Neural cell (in vitro differentiated cells): Measurements from ENCODE around the gene SPIN1. TPM values are rescaled to one million over a fixed set of nuclear protein-coding genes. Genes with fewer than 3 reads are reported as not detected.

Experiments
- H2AFZ ChIP-seq: fragments of 200-600, 300-800 bp; sonication (generic), shearing (Covaris generic); 2 replicates; pipeline ENCODE4 v1.6.0; 2014; ENCODE audit warnings: low read depth, mild to moderate bottlenecking, antibody characterized with exemption, low read length, moderate library complexity
- H3F3A ChIP-seq: fragments of 200-600 bp; shearing (Covaris generic); 2 replicates; pipeline ENCODE4 v1.6.1; 2016; ENCODE audit warnings: mild to moderate bottlenecking, moderate library complexity, mixed read lengths, antibody characterized with exemption, low read length; ENCODE audit not compliant: insufficient read depth, poor library complexity, severe bottlenecking
- H3K27ac ChIP-seq: fragments of 200-600, 300-800 bp; sonication (generic), shearing (Covaris generic); 2 replicates; pipeline ENCODE4 v1.5.1; 2014; ENCODE audit warnings: mild to moderate bottlenecking, low read length, moderate library complexity
- H3K27me3 ChIP-seq: fragments of 300-800, 200-600 bp; sonication (generic), shearing (Covaris generic); 2 replicates; pipeline ENCODE4 v1.6.0; 2014; ENCODE audit warnings: mild to moderate bottlenecking, low read depth, low read length, moderate library complexity; ENCODE audit not compliant: insufficient read depth
- H3K36me3 ChIP-seq: fragments of 300-800, 200-600 bp; sonication (generic), shearing (Covaris generic); 2 replicates; pipeline ENCODE4 v1.5.1; 2014; ENCODE audit warnings: mild to moderate bottlenecking, antibody characterized with exemption, low read length, moderate library complexity; ENCODE audit not compliant: insufficient read depth
- H3K4me2 ChIP-seq: fragments of 300-800, 200-600 bp; sonication (generic), shearing (Covaris generic); 2 replicates; pipeline ENCODE4 v1.6.0; 2014; ENCODE audit warnings: mild to moderate bottlenecking, low read length
- H3K4me3 ChIP-seq: fragments of 300-800, 200-600 bp; sonication (generic), shearing (Covaris generic); 2 replicates; pipeline ENCODE4 v1.5.1; 2014; ENCODE audit warnings: mild to moderate bottlenecking, low read length, moderate library complexity
- H3K79me2 ChIP-seq: fragments of 200-600 bp; shearing (Covaris generic); replicated peaks from 2 replicates; pipeline ENCODE4 v1.6.0; 2014; ENCODE audit warnings: mild to moderate bottlenecking, low read length, moderate library complexity; ENCODE audit not compliant: insufficient read depth
- H3K9ac ChIP-seq: fragments of 300-800, 200-600 bp; sonication (generic), shearing (Covaris generic); 2 replicates; pipeline ENCODE4 v1.6.1; 2016; ENCODE audit warnings: mild to moderate bottlenecking, low read length, mixed read lengths
- H3K9me2 ChIP-seq: fragments of 200-600 bp; shearing (Covaris generic); 2 replicates; pipeline ENCODE4 v1.6.1; 2016; ENCODE audit warnings: mild to moderate bottlenecking, low read length, mixed read lengths; ENCODE audit not compliant: insufficient read depth
- H3K9me3 ChIP-seq: fragments of 200-600, 300-800 bp; sonication (generic), shearing (Covaris generic); 2 replicates; pipeline ENCODE4 v1.6.1; 2016; ENCODE audit warnings: mild to moderate bottlenecking, mixed run types, low read length, moderate library complexity, mixed read lengths
- H4K20me1 ChIP-seq: fragments of 200-600 bp; shearing (Covaris generic); 2 replicates; pipeline ENCODE4 v1.6.1; 2016; ENCODE audit warnings: mild to moderate bottlenecking, mixed run types; ENCODE audit not compliant: insufficient read depth
- CTCF ChIP-seq: fragments of 450-650 bp; IDR thresholded peaks from 2 replicates; pipeline ENCODE4 v1.5.1; 2014; ENCODE audit warnings: antibody characterized with exemption, mild to moderate bottlenecking, moderate library complexity; ENCODE audit not compliant: poor library complexity, severe bottlenecking
- EP300 ChIP-seq: fragments of 450-650 bp; conservative IDR thresholded peaks from 2 replicates; pipeline ENCODE4 v1.6.1; 2014; ENCODE audit warnings: antibody characterized with exemption, mild to moderate bottlenecking, moderate library complexity; ENCODE audit not compliant: poor library complexity, severe bottlenecking
- EZH2 ChIP-seq: fragments of 200-600, 300-800 bp; shearing (Covaris generic), sonication (generic); IDR thresholded peaks from 2 replicates; pipeline ENCODE4 v1.6.1; 2014; ENCODE audit warnings: antibody characterized with exemption, low read length, borderline replicate concordance, mild to moderate bottlenecking; ENCODE audit not compliant: insufficient read depth, poor library complexity, severe bottlenecking
- MXI1 ChIP-seq: fragments of 450-650 bp; conservative IDR thresholded peaks from 2 replicates; pipeline ENCODE4 v1.6.1; 2014; ENCODE audit warnings: antibody characterized with exemption, mild to moderate bottlenecking; ENCODE audit not compliant: poor library complexity, severe bottlenecking
- POLR2AphosphoS5 ChIP-seq: IDR thresholded peaks from 2 replicates; pipeline ENCODE4 v1.6.1; 2012
- RAD21 ChIP-seq: fragments of 450-650 bp; conservative IDR thresholded peaks from 2 replicates; pipeline ENCODE4 v1.6.1; 2014; ENCODE audit warnings: antibody characterized with exemption, mild to moderate bottlenecking, moderate library complexity
- REST ChIP-seq: IDR thresholded peaks from 2 replicates; pipeline ENCODE4 v1.6.1; 2012; ENCODE audit warnings: borderline replicate concordance
- SMC3 ChIP-seq: fragments of 450-650 bp; conservative IDR thresholded peaks from 2 replicates; pipeline ENCODE4 v1.6.1; 2014; ENCODE audit warnings: antibody characterized with exemption, mild to moderate bottlenecking, moderate library complexity; ENCODE audit not compliant: poor library complexity
- TAF1 ChIP-seq: IDR thresholded peaks from 2 replicates; pipeline ENCODE4 v1.6.1; 2012; ENCODE audit warnings: low read depth
- polyA plus RNA-seq: library from polyadenylated mRNA; depleted of rRNA; stranded (reverse); fragments of >200 nt; gene quantifications from 2 replicates; pipeline ENCODE4 v1.2.3, GENCODE V29; 2014

Gene SPIN1
- polyA plus RNA-seq, 1 donor from 2014 or later, result 282 TPM

- Histone ChIP-seq H3K4me2 (no peak overlapping the region), H3K9me3 (no peaks in the 10 kb centered on the region), H4K20me1 (no peaks in the 10 kb centered on the region), H3K27me3 (no peaks in the 10 kb centered on the region), H2AFZ (no peak overlapping the region), H3K9ac (no peak overlapping the region), H3K27ac (no peak overlapping the region), H3K36me3 (no peaks in the 10 kb centered on the region), H3F3A (no peaks in the 10 kb centered on the region), H3K4me3 (no peak overlapping the region), H3K79me2 (no peaks in the 10 kb centered on the region), H3K9me2 (no peaks in the 10 kb centered on the region)
- no peak for TF ChIP-seq RAD21
- no peak for TF ChIP-seq EZH2
These were observed 28.3 kb upstream of the SPIN1 start for GRCh38 chr9:88359974-88360373.

GRCh38 chr9:88362681-88363080, 25.6 kb upstream of the SPIN1 start:
- TF ChIP-seq TAF1 (no peak), EZH2 (no peak), CTCF (no peak), EP300 (no peak)
- H3F3A ChIP-seq, result no peaks in the 10 kb centered on the region
- no peaks in the 10 kb centered on the region for H3K79me2 ChIP-seq
- H3K9me2 ChIP-seq, result no peaks in the 10 kb centered on the region
- H3K4me3 ChIP-seq, result no peak overlapping the region
- H2AFZ ChIP-seq, result no peak overlapping the region
- no peak overlapping the region for H3K9ac ChIP-seq
- H3K9me3 ChIP-seq, result no peaks in the 10 kb centered on the region
- no peak overlapping the region for H3K4me2 ChIP-seq
- no peaks in the 10 kb centered on the region for H4K20me1 ChIP-seq
- no peaks in the 10 kb centered on the region for H3K36me3 ChIP-seq
- no peak overlapping the region for H3K27ac ChIP-seq
- H3K27me3 ChIP-seq, result no peaks in the 10 kb centered on the region

- Histone ChIP-seq H3K9me2 (no peaks in the 10 kb centered on the region), H3K27me3 (no peaks in the 10 kb centered on the region), H3K27ac (no peak overlapping the region), H3K79me2 (no peaks in the 10 kb centered on the region), H3K4me3 (no peak overlapping the region), H3F3A (no peaks in the 10 kb centered on the region), H2AFZ (no peak overlapping the region), H3K9ac (no peak overlapping the region), H3K9me3 (no peaks in the 10 kb centered on the region), H3K4me2 (no peak overlapping the region), H3K36me3 (no peaks in the 10 kb centered on the region), H4K20me1 (no peaks in the 10 kb centered on the region)
- TF ChIP-seq TAF1 (no peak), REST (no peak), POLR2AphosphoS5 (no peak), RAD21 (no peak), EP300 (no peak), SMC3 (no peak), MXI1 (no peak), CTCF (no peak), EZH2 (no peak)
These were observed 24.6 kb upstream of the SPIN1 start for GRCh38 chr9:88363661-88364060.
